ENCODE results near the gene DMAC1.
A peak's percentile ranks its signal among the peaks of the same experiment; 100 is the strongest.

Gene DMAC1

GRCh38 chr9:7799234-7799943 lies at the start of gene DMAC1:
Gene DMAC1 (minus strand): TSS chr9:7799778. CDS start chr9:7799734, 44 bp downstream.
- peak; percentile 93 for DNase-seq (ENCODE audit: low spot score)

DNA sequence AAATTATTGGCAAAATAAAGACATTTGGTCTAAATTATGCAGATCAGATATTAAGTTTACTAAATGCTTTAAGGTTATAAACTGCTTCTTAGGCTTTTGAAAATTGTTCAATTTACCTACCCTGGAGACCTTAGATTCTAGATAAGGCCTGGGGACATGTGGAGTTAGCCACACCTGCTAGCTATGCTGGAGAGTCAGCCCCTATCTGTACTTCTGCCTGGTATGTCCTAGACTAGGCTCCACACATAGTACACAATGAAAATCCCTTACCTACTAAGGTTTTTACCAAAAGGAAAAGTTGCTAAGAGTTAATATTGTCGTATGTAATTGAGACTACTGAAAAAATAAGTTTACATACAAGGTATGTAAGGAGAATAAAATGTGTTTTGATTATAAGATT lies 49.8 kb upstream of the DMAC1 start:
- DNase-seq (ENCODE audit: low spot score): no peak

DNA sequence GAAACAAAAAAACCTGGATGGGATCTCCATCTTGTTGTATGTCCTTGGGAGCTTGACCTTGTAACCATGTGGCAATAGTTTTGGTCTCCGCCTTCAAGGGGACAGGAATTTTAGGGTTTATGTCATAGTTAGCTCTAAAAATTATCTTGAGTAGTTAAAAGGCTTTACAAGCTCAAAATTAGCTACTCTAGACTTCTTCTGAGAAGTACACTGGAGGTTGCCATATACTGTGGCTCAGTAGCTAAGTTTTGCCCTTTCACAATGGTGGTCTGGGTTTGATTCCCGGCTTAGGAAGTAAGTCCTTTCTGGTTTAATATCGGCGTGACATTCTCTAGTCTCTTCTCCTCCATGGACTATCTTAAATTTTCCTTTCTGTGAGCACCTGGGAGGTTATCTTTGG lies 48.9 kb upstream of the DMAC1 start:
- no peak for DNase-seq (ENCODE audit: low spot score)

DNA sequence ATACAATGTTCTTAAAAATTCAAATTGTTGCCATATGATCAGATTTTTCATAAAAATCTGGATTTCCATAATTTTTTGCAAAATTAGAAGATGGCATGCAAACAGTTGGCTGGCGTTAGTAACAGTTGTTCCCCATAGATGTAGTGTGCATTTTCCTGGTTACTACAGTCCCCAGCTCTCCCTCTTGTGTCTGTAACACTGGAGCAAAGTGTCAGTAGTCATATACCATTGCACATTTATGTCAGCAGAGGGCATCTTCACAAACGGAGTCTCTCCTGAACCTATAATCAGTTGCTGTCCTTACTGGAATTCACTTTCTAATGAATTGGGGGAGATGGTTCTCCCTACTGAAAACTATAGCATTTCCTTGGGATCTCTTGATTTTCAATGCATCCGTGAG lies 44.7 kb upstream of the DMAC1 start:
- peak; percentile 40 for DNase-seq (ENCODE audit: low spot score)

DNA sequence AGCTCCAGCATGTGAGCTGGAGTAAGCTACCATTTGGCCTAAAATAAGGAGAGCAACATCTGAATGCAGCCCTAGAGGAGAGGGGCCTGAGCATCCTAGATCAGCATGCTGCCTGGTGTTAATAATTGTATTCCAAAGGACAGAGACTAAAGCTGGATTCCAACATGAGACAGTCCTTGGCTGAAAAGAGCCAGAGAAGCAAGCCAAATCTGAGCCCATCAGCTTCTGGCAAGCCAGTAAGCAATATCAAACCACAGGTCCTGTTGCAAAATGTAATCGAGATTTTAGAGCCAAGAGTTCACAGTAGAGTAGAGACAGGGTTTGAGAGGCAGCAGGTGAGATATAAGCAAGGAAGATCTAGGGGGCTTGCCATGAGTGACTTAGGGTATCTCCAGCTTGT lies 42.3 kb upstream of the DMAC1 start:
- no peak for DNase-seq (ENCODE audit: low spot score)

DNA sequence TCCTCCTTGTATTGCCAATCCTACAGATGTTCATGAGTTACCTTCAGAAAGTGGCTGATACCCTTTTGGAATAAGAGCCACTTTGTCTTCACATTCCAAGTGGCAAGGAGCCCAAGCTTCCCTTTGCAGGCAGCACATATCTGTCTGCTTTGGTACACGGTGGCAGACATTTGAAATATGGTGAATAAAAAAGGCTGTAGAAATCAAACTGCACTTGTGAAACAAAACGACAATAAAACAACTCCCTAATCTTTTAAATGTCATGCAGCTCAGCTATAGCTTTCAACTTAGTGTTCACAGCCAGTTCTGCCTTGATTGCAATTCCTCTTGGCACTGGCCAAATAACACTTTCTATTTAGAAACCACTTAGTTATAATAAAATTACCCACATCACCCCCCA lies 35.0 kb upstream of the DMAC1 start:
- DNase-seq (ENCODE audit: low spot score): no peak

DNA sequence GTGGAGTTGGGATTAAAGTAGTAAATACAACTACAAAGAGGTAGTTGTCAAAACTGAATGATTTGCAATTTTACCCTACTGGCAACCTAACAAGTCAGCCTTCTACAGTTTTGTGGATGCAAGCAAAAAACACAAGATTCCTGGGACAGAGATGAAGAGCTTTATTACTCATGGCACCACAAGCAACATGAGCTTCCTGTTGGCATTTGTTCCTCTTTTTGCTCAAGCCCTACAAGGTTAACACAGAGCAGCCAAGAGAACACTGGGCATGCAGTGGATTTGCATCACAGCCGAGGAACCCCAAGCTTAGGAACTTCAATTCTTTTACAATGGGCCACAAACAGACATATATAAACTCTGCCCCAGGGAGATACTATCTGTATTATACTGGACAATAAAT lies 28.8 kb upstream of the DMAC1 start:
- DNase-seq (ENCODE audit: low spot score): no peak

DNA sequence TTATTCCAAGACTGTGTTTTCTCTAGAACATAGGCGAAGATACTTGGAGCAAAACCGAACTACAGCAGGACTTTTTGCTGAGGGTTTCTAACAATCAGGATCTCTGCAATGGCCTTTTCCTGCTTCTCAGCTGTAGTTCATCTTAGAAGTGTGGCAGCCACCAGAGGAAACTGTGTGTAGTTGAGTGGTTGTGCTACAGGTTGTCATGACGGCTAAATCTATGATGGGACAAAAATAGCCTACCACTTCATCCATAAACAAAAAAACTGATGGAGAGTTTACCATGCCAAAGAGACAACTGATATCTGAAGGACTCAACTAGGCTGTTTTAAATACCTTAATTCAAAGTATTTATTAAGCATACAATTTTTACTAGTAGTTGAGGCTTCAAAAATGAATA lies 28.2 kb upstream of the DMAC1 start:
- no peak for DNase-seq (ENCODE audit: low spot score)

DNA sequence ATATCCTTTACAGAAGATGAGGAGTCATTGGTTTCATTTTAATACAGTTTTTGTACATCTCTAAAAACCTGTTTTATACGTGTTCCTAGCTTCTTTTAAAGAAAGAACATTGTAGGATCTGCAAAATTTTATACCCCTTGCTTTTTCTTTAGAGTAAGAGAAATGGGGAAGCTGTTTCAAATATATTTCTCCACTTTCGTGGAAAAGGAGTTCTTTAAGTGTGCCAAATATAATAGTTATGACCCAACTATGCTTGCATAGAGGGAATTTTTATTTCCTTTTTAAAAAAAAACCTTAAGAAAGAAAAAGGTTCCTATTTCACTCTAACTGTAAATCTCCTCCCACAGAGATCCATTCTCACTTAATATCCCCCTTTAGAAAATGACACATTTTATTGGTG lies 27.5 kb upstream of the DMAC1 start:
- DNase-seq (ENCODE audit: low spot score): no peak

- no peak for DNase-seq (ENCODE audit: low spot score)
These were observed 24.1 kb upstream of the DMAC1 start for GRCh38 chr9:7823651-7824050.

- DNase-seq (ENCODE audit: low spot score): no peak
These were observed 20.4 kb upstream of the DMAC1 start for GRCh38 chr9:7819984-7820383.

DNA sequence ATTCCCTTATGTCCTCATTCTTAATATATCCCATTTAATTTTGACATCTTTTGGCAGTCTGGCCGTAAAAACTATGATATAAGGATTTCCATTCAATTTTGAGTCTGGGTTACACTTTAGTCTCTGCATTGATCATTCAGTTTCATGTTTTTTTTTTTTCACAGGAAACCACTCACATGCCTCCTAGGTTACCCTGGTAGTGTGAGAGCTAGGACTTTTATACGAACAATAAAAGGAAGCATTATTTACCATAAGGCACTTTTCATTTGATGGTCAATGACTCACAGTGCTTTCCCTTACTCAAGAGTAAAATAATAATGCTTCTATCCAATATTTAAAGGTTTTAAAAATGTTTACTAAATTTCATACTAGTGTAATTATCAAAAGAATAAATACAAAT lies 16.4 kb upstream of the DMAC1 start:
- DNase-seq (ENCODE audit: low spot score): no peak

GRCh38 chr9:7813030-7813429 lies 13.5 kb upstream of the DMAC1 start:
- DNase-seq (ENCODE audit: low spot score): peak; percentile 21

DNA sequence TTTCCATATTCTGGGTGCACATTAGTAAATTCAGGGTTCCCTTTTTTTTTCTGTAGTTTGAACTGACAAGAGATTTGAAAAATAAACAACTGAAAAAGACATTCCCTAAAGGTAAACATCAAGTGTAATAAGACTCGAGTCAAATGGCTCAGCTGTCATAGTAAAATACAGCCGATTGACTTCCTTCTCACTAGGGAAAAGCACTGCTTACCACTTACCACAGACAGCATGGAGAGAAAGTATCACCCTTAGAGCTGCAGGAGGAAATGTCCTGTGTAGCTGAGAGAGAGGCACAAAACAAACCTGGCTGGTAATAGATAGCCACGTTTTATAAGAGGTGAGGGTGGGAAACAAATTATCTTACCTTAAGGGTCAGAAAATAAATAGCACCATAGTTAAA lies 12.1 kb upstream of the DMAC1 start:
- DNase-seq (ENCODE audit: low spot score): no peak

GRCh38 chr9:7802666-7803065 lies 3.1 kb upstream of the DMAC1 start:
- peak; percentile 36 for DNase-seq (ENCODE audit: low spot score)

GRCh38 chr9:7799944-7800285 lies 337 bp upstream of the DMAC1 start:
- DNase-seq (ENCODE audit: low spot score): no peak

DNA sequence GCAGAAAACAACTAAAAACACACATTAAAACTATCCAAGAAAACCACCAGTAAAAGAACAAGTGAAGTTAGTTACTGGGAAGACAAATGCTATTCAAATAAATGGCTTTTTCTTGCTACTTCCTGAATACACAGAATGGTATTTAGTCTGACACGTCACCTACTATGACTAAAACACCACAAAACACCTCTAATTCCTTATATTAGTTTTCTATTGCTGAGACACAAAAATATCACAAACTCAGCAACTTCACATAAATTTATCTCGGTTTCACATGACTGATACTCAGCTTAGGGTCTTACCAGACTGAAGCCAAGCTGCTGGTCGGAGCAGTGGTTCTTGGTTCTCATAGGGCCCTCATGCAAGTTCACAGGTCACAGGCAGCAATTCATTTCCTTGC lies 5.4 kb downstream of the DMAC1 start:
- DNase-seq (ENCODE audit: low spot score): peak; percentile 24

- no peak for DNase-seq (ENCODE audit: low spot score)
These were observed 8.2 kb downstream of the DMAC1 start for GRCh38 chr9:7791394-7791793.

DNA sequence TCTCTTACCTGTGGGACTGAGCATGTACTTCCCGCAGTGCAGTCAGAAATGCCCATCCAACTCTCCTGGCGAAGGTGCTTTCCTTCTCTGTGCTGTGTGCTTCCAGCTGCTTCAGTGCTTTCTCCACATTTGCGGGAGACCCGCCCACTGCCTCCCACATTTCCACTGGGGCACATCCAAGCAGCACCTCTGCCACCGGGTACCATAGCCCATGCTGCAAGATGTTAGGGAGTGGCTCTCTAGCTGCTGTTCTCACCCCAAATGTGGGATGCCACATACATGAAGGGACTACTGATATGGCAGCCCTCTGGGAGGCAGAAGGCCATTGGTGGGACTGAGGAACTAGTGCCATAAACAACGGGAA lies 8.8 kb downstream of the DMAC1 start:
- DNase-seq (ENCODE audit: low spot score): no peak

- DNase-seq (ENCODE audit: low spot score): no peak
These were observed 9.4 kb downstream of the DMAC1 start for GRCh38 chr9:7790022-7790818.

DNA sequence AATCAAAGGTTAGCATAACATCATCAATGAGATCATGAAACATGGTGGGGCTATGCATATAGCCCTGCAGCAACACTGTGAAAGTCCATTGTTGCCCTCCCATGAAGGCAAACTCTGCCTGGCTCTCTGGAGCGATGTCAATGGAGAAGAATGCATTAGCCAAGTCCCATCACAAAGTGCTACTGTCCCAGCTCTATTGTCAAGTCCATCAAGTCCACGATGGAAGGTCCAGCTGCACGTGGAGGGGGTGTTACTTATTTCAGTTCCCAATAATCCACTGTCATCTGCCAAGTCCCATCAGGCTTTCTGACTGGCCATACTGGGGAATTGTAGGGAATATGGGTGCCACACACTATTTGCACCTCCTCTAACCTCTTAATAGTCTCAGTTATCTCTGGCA lies 10.8 kb downstream of the DMAC1 start:
- DNase-seq (ENCODE audit: low spot score): no peak

- no peak for DNase-seq (ENCODE audit: low spot score)
These were observed 13.8 kb downstream of the DMAC1 start for GRCh38 chr9:7785813-7786212.

DNA sequence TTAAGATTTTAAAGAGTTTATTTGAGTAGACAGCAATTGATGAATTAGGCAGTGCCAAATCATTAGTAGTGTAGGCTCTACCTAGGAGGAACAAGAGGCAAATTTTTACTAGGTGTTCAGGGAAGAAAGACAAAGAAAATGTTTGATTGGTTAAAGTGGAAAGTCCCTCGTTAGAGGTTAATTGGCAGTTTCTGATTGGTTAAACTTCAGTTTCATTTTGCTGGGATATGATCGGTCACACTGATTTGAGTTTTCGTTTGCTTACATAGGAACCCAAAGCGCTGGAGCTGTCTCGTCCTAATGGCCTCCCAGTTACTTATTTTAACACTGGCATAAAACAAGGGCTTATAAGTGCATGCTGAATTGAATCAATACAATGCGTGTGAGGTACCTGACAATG lies 15.1 kb downstream of the DMAC1 start:
- DNase-seq (ENCODE audit: low spot score): no peak

GRCh38 chr9:7783635-7784063 lies 15.9 kb downstream of the DMAC1 start:
- no peak for DNase-seq (ENCODE audit: low spot score)

Data from kidney tubule cell (primary cell).